SU-DHL-6 (cell line): Measurements from ENCODE around the gene PPM1H.

ENCODE experiments used
- H2AFZ ChIP-seq: fragments of 200-600 bp; sonication (generic); 2 replicates; pipeline ENCODE4 v1.6.1; 2014; ENCODE audit warnings: low read depth, mild to moderate bottlenecking, moderate library complexity, mixed read lengths, antibody characterized with exemption, low read length; ENCODE audit not compliant: severe bottlenecking
- H3F3A ChIP-seq: fragments of 200-600 bp; shearing (Covaris generic); 2 replicates; pipeline ENCODE4 v1.6.0; 2016; ENCODE audit warnings: antibody characterized with exemption, mild to moderate bottlenecking; ENCODE audit not compliant: insufficient read depth
- H3K27ac ChIP-seq: fragments of 200-600 bp; sonication (generic); 2 replicates; pipeline ENCODE4 v1.5.1; 2016; ENCODE audit warnings: low read depth, mild to moderate bottlenecking, low read length, moderate library complexity, mixed read lengths
- H3K27me3 ChIP-seq: fragments of 200-600 bp; sonication (generic), shearing (Covaris generic); 2 replicates; pipeline ENCODE4 v1.6.0; 2014; ENCODE audit warnings: mild to moderate bottlenecking, low read length
- H3K36me3 ChIP-seq: fragments of 200-600 bp; sonication (generic); 2 replicates; pipeline ENCODE4 v1.6.1; 2014; ENCODE audit warnings: mild to moderate bottlenecking, low read length, mixed read lengths
- H3K4me2 ChIP-seq: fragments of 300-600, 200-600 bp; shearing (Covaris generic), sonication (generic); 2 replicates; pipeline ENCODE4 v1.6.0; 2014; ENCODE audit warnings: low read length, low read depth, mild to moderate bottlenecking; ENCODE audit not compliant: poor library complexity, severe bottlenecking
- H3K4me3 ChIP-seq: fragments of 200-600 bp; sonication (generic); 2 replicates; pipeline ENCODE4 v1.5.1; 2014; ENCODE audit warnings: antibody characterized with exemption, low read length, mild to moderate bottlenecking, mixed read lengths; ENCODE audit not compliant: insufficient read depth, poor library complexity, severe bottlenecking
- H3K79me2 ChIP-seq: fragments of 200-600 bp; sonication (generic); 2 replicates; pipeline ENCODE4 v1.6.1; 2014; ENCODE audit warnings: mild to moderate bottlenecking, low read length, moderate library complexity; ENCODE audit not compliant: insufficient read depth
- H3K9ac ChIP-seq: fragments of 200-600 bp; sonication (generic); 2 replicates; pipeline ENCODE4 v1.7.0; 2014; ENCODE audit warnings: mild to moderate bottlenecking, low read length
- H3K9me2 ChIP-seq: fragments of 200-600 bp; sonication (generic); replicated peaks from 2 replicates; pipeline ENCODE4 v1.6.1; 2014; ENCODE audit warnings: low read length; ENCODE audit not compliant: insufficient read depth
- H3K9me3 ChIP-seq: fragments of 200-600 bp; sonication (generic); 2 replicates; pipeline ENCODE4 v1.6.1; 2014; ENCODE audit warnings: low read length, mixed read lengths; ENCODE audit not compliant: insufficient read depth
- H4K20me1 ChIP-seq: fragments of 200-600 bp; sonication (generic); 2 replicates; pipeline ENCODE4 v1.6.1; 2014; ENCODE audit warnings: low read depth, mild to moderate bottlenecking, antibody characterized with exemption, low read length, moderate library complexity, mixed read lengths
- CTCF ChIP-seq: fragments of 200-600 bp; sonication (generic); IDR thresholded peaks from one replicate; pipeline ENCODE4 v1.5.1; 2017; ENCODE audit warnings: antibody characterized with exemption, mild to moderate bottlenecking, low read length, moderate library complexity; ENCODE audit not compliant: insufficient read depth, poor library complexity, severe bottlenecking
- EZH2phosphoT487 ChIP-seq: fragments of 200-600 bp; sonication (generic), shearing (Covaris generic); conservative IDR thresholded peaks from 2 replicates; pipeline ENCODE4 v1.6.1; 2018; ENCODE audit warnings: mild to moderate bottlenecking, antibody characterized with exemption, low read length, moderate library complexity, mixed read lengths

The PPM1H gene

GRCh38 chr12:62933602-62934238 is 1.2 kb downstream of the PPM1H start:
- Histone ChIP-seq H3K79me2 (no peaks in the 10 kb centered on the region), H3K9me3 (no peaks in the 10 kb centered on the region), H3K9me2 (no peaks in the 10 kb centered on the region), H3K36me3 (no peaks in the 10 kb centered on the region), H3K27me3 (no peaks in the 10 kb centered on the region), H3K27ac (no peak overlapping the region), H3K4me3 (peak overlapping the region; percentile 56), H2AFZ (peak overlapping the region; percentile 10), H3K4me2 (peak overlapping the region; percentile 73), H4K20me1 (no peaks in the 10 kb centered on the region), H3F3A (peaks cover 12% of the 10 kb centered on the region), H3K9ac (peak overlapping the region; percentile 49)
- TF ChIP-seq CTCF = no peak
- no peak for TF ChIP-seq EZH2phosphoT487

- Histone ChIP-seq H3K4me2 (no peak overlapping the region), H3K4me3 (no peak overlapping the region), H3K79me2 (no peaks in the 10 kb centered on the region), H3K36me3 (no peaks in the 10 kb centered on the region), H3K9me2 (no peaks in the 10 kb centered on the region), H3K9me3 (no peaks in the 10 kb centered on the region), H3K27ac (no peak overlapping the region), H3K27me3 (no peaks in the 10 kb centered on the region), H3F3A (peaks cover 12% of the 10 kb centered on the region), H2AFZ (no peak overlapping the region), H3K9ac (no peak overlapping the region), H4K20me1 (no peaks in the 10 kb centered on the region)
- TF ChIP-seq EZH2phosphoT487 = no peak
- TF ChIP-seq CTCF = no peak
These were observed 1.7 kb downstream of the PPM1H start for GRCh38 chr12:62933220-62933601.

GRCh38 chr12:62931477-62931876 is 3.5 kb downstream of the PPM1H start:
- no peaks in the 10 kb centered on the region for H3K9me2 ChIP-seq
- H3F3A ChIP-seq = peaks cover 12% of the 10 kb centered on the region
- TF ChIP-seq CTCF (no peak), EZH2phosphoT487 (no peak)
- no peak overlapping the region for H3K4me2 ChIP-seq
- H3K4me3 ChIP-seq = no peak overlapping the region
- H3K79me2 ChIP-seq = no peaks in the 10 kb centered on the region
- no peaks in the 10 kb centered on the region for H3K27me3 ChIP-seq
- H3K9ac ChIP-seq = no peak overlapping the region
- H3K36me3 ChIP-seq = no peaks in the 10 kb centered on the region
- no peaks in the 10 kb centered on the region for H3K9me3 ChIP-seq
- no peaks in the 10 kb centered on the region for H4K20me1 ChIP-seq
- no peak overlapping the region for H2AFZ ChIP-seq
- no peak overlapping the region for H3K27ac ChIP-seq
